ENCODE measurements around the gene PTPRN2.

DNA sequence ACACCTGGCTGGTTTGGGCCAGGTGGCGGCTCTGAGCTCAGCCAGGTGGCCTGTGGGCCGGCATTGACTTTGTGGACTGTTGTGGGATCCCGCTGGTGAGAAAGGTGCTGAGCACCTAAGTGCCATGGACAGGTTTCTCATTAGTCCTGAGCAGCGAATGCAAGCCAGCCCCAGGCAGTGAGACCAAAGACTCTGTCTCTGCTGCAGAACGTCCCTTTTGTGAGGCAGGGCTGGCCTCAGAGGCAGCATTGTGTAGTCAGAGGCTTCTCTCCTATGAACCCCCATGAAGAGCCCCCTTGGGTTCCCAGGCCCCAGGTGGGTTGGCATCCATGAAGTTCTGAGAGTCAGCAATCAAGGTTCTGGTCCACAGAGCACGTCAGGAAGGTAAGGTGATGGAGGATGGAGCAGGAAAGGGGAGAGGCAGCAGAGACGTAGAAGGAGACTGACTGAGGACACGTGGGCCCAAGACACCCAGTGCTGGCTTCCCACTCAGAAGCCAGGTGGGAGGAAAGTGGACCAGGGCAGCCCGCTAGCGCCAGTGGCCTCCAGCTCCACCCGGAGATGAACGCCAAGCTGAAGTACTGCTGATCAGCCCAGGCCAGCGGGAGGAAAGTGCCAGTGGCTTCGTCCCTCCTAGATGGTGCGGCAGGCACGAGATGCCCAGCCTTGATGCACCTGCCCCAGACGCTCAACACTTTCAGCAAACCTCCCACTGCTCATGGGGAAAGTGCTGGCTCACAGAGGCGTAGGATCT lies 19.2 kb upstream of the PTPRN2 start:
- TF ChIP-seq, protein P1, sequence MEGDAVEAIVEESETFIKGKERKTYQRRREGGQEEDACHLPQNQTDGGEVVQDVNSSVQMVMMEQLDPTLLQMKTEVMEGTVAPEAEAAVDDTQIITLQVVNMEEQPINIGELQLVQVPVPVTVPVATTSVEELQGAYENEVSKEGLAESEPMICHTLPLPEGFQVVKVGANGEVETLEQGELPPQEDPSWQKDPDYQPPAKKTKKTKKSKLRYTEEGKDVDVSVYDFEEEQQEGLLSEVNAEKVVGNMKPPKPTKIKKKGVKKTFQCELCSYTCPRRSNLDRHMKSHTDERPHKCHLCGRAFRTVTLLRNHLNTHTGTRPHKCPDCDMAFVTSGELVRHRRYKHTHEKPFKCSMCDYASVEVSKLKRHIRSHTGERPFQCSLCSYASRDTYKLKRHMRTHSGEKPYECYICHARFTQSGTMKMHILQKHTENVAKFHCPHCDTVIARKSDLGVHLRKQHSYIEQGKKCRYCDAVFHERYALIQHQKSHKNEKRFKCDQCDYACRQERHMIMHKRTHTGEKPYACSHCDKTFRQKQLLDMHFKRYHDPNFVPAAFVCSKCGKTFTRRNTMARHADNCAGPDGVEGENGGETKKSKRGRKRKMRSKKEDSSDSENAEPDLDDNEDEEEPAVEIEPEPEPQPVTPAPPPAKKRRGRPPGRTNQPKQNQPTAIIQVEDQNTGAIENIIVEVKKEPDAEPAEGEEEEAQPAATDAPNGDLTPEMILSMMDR (conservative IDR thresholded peaks at IDR 0.05 in 1 of 2, IDR thresholded peaks at IDR 0.05 in 1 of 2; ENCODE audit: extremely low read depth in 1 of 2, insufficient read depth in 1 of 2, low read depth in 1 of 2, low read length in 2 of 2): no peak
- no peak for TF ChIP-seq EZH2 (IDR thresholded peaks at IDR 0.05; ENCODE audit: borderline replicate concordance, low read length)

Measured in mammary epithelial cell (primary cell).